Muscle of leg (tissue), 11 donors: Measurements from ENCODE around the gene EIF3A. TPM values are rescaled to one million over a fixed set of nuclear protein-coding genes. Genes with fewer than 3 reads are reported as not detected.
"Not testable (repeated sequence)": the region's sequence is repeated elsewhere in the genome, so short reads cannot be mapped to it uniquely, and the experiment has no call there.

Source experiments
- DNase-seq: peaks from one replicate; pipeline ENCODE4 v3.0.0; 2013
- H3K27ac ChIP-seq: one replicate; pipeline ENCODE4 v1.5.1; 2013; ENCODE audit warnings: mild to moderate bottlenecking, low read length, control low read depth
- H3K27me3 ChIP-seq: one replicate; pipeline ENCODE4 v1.6.1; 2013; ENCODE audit warnings: low read length; ENCODE audit not compliant: control insufficient read depth, insufficient read depth
- H3K36me3 ChIP-seq: one replicate; pipeline ENCODE4 v1.6.1; 2013; ENCODE audit warnings: low read length; ENCODE audit not compliant: control insufficient read depth, insufficient read depth
- H3K4me1 ChIP-seq: one replicate; pipeline ENCODE4 v1.6.1; 2013; ENCODE audit warnings: low read length; ENCODE audit not compliant: control insufficient read depth, insufficient read depth
- H3K4me3 ChIP-seq: one replicate; pipeline ENCODE4 v1.5.1; 2013; ENCODE audit warnings: low read length, control low read depth
- H3K9me3 ChIP-seq: replicated peaks from 2 replicates; pipeline ENCODE4 v1.6.1; 2013; ENCODE audit warnings: low read depth, low read length; ENCODE audit not compliant: control insufficient read depth
- WGBS: methylation state at CpG from one replicate; pipeline ENCODE4 v1.1.5; 2013; ENCODE audit warnings: missing lambda C conversion rate; ENCODE audit not compliant: insufficient coverage; 5-methylcytosine and 5-hydroxymethylcytosine counted together
- polyA plus RNA-seq, 8 donors: library from polyadenylated mRNA; unstranded; fragments of 120-200 nt; gene quantifications; one replicate each; pipeline versions ENCODE4 v1.2.1 to v1.2.3, GENCODE V29; 2013; ENCODE audit warnings: inconsistent platforms in 1 of 8, low replicate concordance in 1 of 8; ENCODE audit not compliant: insufficient read length in 8 of 8, insufficient read depth in 1 of 8
- total RNA-seq: library from RNA; stranded (reverse); fragments of 120-200 nt; gene quantifications from one replicate; pipeline ENCODE4 v1.2.4, GENCODE V29; 2013

Gene EIF3A
- total and polyA plus RNA-seq, 9 donors: 65.6 to 160 (median 144) TPM

DNA sequence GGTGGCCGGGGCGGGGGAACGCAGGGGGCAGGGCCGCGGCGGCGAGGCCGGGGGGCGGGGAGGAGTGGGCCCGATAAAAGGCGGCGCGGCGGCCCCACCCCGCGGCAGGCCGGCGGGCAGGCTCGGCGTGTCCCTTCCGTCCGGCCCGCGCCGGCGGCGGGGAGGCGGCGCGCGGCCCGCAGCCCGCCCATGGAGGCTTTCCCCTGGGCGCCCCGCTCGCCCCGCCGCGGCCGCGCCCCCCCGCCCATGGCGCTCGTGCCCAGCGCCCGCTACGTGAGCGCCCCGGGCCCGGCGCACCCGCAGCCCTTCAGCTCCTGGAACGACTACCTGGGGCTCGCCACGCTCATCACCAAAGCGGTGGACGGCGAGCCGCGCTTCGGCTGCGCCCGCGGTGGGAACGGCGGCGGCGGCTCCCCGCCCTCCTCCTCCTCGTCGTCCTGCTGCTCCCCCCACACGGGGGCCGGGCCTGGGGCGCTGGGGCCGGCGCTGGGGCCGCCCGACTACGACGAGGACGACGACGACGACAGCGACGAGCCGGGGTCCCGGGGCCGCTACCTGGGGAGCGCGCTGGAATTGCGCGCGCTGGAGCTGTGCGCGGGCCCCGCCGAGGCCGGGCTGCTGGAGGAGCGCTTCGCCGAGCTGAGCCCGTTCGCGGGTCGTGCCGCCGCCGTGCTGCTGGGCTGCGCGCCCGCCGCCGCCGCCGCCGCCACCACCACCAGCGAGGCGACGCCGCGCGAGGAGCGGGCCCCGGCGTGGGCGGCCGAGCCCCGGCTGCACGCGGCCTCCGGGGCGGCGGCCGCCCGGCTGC is 50.8 kb downstream of the EIF3A start, which contains the start of gene NANOS1:
NANOS1 (plus strand) TSS at position 102 of the 808 bp plus-strand sequence; CDS start at position 190, 88 bp downstream.
- no peaks in the 10 kb centered on the region for H3K27me3 ChIP-seq
- DNase-seq: peak; percentile 41
- peaks cover 10% of the 10 kb centered on the region for H3K36me3 ChIP-seq
- no peaks in the 10 kb centered on the region for H3K9me3 ChIP-seq
- H3K4me3 ChIP-seq: peak within 1 kb of the TSS; percentile 37
- under 1% methylated on average over 135 of the region's 136 CpGs for WGBS
- peak within 1 kb of the TSS; percentile 84 for H3K27ac ChIP-seq
- peaks cover 32% of the 10 kb centered on the region for H3K4me1 ChIP-seq

DNA sequence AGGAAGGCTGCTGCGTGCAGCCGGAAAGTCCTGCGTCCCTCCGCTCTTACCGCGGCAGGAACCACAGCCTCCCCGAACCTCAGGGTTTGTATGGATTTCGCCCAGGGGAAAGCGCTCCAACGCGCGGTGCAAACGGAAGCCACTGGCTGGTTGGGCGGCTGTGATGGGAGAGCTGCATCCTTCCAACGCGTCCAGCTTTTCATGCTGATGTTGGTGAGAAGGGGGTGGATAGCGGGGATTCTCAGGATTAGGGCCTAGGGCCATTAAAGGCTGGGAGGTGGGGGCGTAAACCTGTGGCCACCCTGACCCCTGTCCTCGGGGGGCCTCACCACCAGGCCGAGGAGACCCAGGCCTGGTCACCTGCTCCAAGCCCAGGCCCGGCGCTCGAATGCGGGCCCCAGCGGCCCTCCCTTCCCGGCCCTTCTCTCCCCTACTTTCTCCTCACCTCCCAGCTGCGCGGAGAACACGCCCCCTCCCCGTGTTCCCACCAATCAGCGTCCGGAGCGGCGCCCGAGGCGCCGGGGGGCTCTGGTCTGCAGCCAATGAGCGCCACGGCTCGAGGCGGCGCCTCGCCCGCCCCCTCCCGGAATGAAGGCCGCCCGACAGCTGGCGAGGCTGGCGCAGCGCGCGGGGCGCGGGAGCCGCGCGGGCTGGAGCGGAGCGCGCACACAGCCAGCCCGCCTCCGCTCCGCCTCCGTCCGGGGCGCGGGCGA is 51.6 kb downstream of the EIF3A start:
- H3K27me3 ChIP-seq: no peaks in the 10 kb centered on the region
- H3K27ac ChIP-seq: peak overlapping the region; percentile 84
- peak overlapping the region; percentile 36 for H3K4me3 ChIP-seq
- peaks cover 32% of the 10 kb centered on the region for H3K4me1 ChIP-seq
- peak; percentile 95 for DNase-seq
- H3K36me3 ChIP-seq: peaks cover 7% of the 10 kb centered on the region
- H3K9me3 ChIP-seq: no peaks in the 10 kb centered on the region
- under 1% methylated on average over 65 of the region's 68 CpGs for WGBS

DNA sequence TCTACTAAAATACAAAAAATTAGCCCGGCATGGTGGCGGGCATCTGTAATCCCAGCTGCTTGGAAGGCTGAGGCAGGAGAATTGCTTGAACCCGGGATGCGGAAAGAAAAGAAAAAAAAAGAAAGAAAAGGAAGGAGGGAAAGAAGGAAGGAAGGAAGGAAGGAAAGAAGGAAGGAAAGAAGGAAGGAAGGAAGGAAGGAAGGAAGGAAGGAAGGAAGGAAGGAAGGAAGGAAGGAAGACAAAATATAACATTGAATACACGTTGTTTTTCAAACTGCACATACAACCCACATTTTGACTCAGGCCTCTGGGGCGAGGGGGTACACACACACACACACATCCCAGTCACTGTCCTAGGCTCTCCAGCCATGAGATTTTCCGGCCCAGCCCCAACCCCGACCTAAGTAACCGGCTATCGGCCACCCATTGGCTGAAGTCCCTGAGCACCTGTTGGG is 52.1 kb downstream of the EIF3A start:
- 53% methylated on average over 8 of the region's 10 CpGs for WGBS
- not testable (repeated sequence) for H3K9me3 ChIP-seq, H3K27me3 ChIP-seq, DNase-seq, H3K27ac ChIP-seq, H3K36me3 ChIP-seq
- H3K4me3 ChIP-seq: peak overlapping the region; percentile 36
- peaks cover 32% of the 10 kb centered on the region for H3K4me1 ChIP-seq

DNA sequence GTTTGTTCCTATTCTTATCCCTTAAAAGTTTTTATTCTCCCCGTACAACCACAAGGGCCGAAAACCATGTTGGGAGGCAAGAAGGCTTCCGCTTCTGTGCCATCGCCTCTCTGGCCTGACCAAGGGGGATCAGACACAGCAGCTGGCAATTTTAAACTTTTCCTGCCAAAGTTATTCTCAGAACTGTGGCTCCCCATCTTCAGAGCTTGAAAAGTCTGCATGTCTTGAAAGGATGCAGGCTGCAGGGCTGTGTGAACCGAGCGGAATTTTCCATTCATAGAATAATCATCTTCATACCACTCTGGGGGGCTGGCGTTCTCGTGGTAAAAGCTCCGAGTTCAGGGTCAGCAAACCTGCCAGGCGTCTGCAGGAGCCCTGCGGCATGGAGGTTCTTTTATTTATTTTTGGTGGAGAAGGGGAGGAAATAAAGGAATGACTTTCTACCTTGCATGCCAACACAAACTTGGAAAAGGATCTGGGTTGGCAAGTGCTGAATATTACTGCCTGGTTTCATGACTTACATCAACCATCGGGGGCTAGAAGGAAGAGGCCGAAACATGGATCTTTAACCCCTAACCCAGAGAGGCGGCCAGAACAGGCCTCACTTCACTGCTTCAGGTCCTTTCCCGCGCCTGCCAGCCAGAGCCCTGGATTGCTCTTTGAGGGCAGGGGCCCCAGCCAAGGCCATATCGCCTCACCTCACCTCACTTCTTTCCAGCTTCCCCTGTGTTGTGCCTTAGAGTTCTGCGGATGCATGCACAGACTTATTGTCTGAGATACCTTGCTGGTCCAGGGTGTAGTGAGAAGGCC is 54.1 kb downstream of the EIF3A start:
- no peak overlapping the region for H3K27ac ChIP-seq
- H3K27me3 ChIP-seq: peaks cover 3% of the 10 kb centered on the region
- H3K4me1 ChIP-seq: peaks cover 32% of the 10 kb centered on the region
- no peaks in the 10 kb centered on the region for H3K9me3 ChIP-seq
- H3K4me3 ChIP-seq: no peak overlapping the region
- WGBS: 71% methylated on average over 6 of the region's 18 CpGs
- DNase-seq: no peak
- no peaks in the 10 kb centered on the region for H3K36me3 ChIP-seq

DNA sequence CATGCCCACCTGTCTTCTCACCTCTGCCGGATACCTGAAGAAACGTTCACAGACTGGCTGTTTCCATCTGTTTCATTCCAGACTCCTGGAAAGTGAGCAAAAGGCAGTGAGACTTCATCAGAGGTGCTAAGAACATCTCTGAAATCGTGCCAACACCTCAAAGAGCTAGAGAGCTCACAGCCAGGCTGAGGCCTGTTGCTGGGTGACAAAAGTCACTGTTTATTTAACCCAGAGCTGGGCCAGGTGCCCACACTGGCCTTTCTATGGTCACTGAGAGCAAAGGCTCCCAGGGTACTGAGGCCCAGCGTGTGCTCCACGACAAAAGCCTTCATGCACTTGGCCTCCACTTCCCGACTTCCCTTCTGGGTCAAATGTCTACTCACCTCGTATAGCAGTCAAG is 54.8 kb downstream of the EIF3A start:
- DNase-seq: peak; percentile 37
- Histone ChIP-seq H3K4me1 (peaks cover 29% of the 10 kb centered on the region), H3K27ac (peak overlapping the region; percentile 66), H3K36me3 (no peaks in the 10 kb centered on the region), H3K9me3 (no peaks in the 10 kb centered on the region), H3K27me3 (peaks cover 3% of the 10 kb centered on the region), H3K4me3 (no peak overlapping the region)
- 49% methylated on average over 7 of the region's 7 CpGs for WGBS

DNA sequence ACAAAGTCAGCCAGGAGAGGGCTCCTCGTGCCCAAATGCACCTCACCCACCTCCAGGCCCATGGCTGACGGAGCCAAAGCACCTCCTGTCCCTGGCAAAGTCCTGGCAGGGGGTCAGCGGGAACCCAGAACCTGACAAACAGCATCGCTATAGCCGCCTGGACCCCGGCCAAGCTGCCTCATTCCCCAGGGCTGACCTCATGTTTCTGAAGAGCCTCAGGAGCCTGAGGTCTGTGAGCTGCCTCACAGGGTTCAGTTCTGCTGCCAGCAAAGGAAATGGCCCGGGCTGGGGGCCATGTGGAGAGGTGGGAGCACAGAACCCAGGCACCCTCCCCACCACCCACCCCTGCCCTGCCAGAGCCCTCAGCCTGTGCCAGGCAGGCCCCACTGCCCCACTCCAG is 55.3 kb downstream of the EIF3A start:
- peak; percentile 56 for DNase-seq
- Histone ChIP-seq H3K9me3 (no peaks in the 10 kb centered on the region), H3K4me1 (peaks cover 27% of the 10 kb centered on the region), H3K36me3 (no peaks in the 10 kb centered on the region), H3K27ac (peak overlapping the region; percentile 66), H3K27me3 (peaks cover 3% of the 10 kb centered on the region), H3K4me3 (no peak overlapping the region)
- 29% methylated on average over 6 of the region's 7 CpGs for WGBS

DNA sequence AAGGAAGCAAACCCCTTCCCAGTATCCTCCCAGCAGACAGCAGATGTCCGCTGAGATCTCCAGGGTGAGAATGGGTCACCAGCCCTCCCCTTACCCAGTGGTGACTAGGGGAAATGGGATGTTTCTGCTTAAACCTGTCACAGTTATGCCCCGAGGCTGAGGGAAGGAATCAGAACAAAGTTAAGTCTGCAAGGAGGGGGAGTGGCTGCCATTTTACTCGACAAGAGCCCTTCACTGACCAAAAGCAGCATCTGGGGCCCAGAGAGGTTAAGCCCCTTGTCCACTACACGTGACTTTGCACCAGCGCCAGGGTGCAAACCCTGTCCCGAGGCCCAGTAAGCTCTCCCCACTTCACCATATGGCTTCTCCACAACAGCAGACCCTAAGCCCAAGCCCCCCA is 55.7 kb downstream of the EIF3A start:
- H3K27ac ChIP-seq: no peak overlapping the region
- 25% methylated on average over 4 of the region's 6 CpGs for WGBS
- no peak overlapping the region for H3K4me3 ChIP-seq
- H3K27me3 ChIP-seq: peaks cover 3% of the 10 kb centered on the region
- peaks cover 27% of the 10 kb centered on the region for H3K4me1 ChIP-seq
- H3K9me3 ChIP-seq: no peaks in the 10 kb centered on the region
- H3K36me3 ChIP-seq: no peaks in the 10 kb centered on the region
- no peak for DNase-seq

DNA sequence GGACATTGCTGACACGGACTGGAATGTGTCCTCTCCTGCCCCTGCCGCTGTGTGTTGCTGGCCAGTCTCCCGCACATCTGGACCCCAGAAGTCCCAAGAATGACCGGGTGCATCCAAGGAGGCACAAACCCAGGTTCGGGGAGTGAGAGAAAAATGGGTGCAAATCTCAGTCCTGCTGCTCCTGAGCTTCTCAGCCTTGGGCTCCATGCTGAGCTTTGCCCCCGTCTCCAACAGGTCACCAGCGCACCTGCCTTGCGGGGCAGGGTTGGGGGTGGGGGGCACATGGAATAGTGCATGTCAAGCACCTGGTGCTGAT is 57.1 kb downstream of the EIF3A start:
- no peak overlapping the region for H3K4me3 ChIP-seq
- H3K9me3 ChIP-seq: peaks cover 3% of the 10 kb centered on the region
- peaks cover 3% of the 10 kb centered on the region for H3K27me3 ChIP-seq
- 34% methylated on average over 7 of the region's 8 CpGs for WGBS
- H3K27ac ChIP-seq: no peak overlapping the region
- DNase-seq: no peak
- peaks cover 20% of the 10 kb centered on the region for H3K4me1 ChIP-seq
- H3K36me3 ChIP-seq: no peaks in the 10 kb centered on the region

DNA sequence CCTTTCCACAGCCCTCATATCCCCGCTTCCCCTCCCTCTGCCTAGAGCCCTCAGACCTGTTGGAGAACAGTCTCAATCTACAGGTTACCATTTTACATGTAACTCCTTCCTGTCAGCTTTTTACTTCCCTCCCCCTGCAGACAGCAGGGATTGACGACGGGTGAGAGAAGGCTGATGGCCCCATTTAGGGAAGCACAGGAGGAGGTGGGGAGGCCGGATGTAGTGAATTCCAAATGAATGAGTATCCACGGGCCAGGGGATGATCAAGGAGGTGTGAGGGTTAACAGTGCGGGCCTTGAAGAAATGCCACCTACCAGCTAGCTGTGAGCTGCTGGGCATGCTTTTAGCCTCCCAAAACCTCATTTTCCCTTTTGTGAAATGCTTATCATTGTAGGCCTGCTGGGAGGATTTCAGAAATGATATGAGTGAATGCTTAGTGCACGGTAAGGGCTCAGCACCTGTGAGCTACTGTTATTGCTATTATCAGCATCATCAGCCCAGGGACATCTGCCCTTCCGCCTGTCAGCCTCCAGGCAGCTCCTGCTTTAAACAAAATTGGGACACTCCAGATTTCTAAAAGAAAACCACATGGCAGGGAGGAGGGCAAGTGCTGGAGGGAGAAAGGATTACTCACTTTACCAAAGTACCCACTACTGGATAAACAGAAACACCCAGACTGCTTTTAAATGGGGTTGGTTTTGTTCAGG is 57.6 kb downstream of the EIF3A start:
- H3K36me3 ChIP-seq: no peaks in the 10 kb centered on the region
- peaks cover 20% of the 10 kb centered on the region for H3K4me1 ChIP-seq
- 17% methylated on average over 2 of the region's 8 CpGs for WGBS
- no peak overlapping the region for H3K4me3 ChIP-seq
- peaks cover 3% of the 10 kb centered on the region for H3K9me3 ChIP-seq
- H3K27me3 ChIP-seq: peaks cover 3% of the 10 kb centered on the region
- DNase-seq: no peak
- no peak overlapping the region for H3K27ac ChIP-seq
